A673 (cell line): ENCODE measurements around the gene NCOA3. TPM values are rescaled to one million over a fixed set of nuclear protein-coding genes. Genes with fewer than 3 reads are reported as not detected.

Source experiments
- BruUV-seq: library from RNA; stranded (reverse); fragments of 400-500 nt; replicated peaks from 2 replicates; lab custom pipeline; 2021; lab: Mats Ljungman, UMichigan
- CTCF ChIA-PET: fragments of 300-600 bp; sonication (Branson Sonifier 250); formaldehyde crosslinking; loops from one replicate; lab custom pipeline; 2022; ENCODE audit warnings: antibody characterized with exemption; lab: Charles Lee
- POLR2A ChIA-PET: fragments of 300-600 bp; sonication (Branson Sonifier 250); formaldehyde crosslinking; loops from one replicate; lab custom pipeline; 2022; ENCODE audit warnings: antibody characterized with exemption; ENCODE audit not compliant: low non-redundant PET; lab: Charles Lee
- DNase-seq: peaks from one replicate; pipeline ENCODE4 v3.0.0-alpha.2; 2015; ENCODE audit warnings: low spot score
- H3K27ac ChIP-seq: fragments of 200-600 bp; sonication (generic); 2 replicates; pipeline ENCODE4 v1.5.1; 2016; ENCODE audit warnings: mixed run types, low read depth, mild to moderate bottlenecking, mixed read lengths, antibody characterized with exemption, low read length; ENCODE audit not compliant: poor library complexity, severe bottlenecking
- H3K27me3 ChIP-seq: fragments of 200-600 bp; sonication (generic); replicated peaks from 2 replicates; pipeline ENCODE4 v1.6.1; 2017; ENCODE audit warnings: mixed run types, low read depth, mild to moderate bottlenecking, mixed read lengths, antibody characterized with exemption, low read length; ENCODE audit not compliant: insufficient read depth, poor library complexity
- H3K36me3 ChIP-seq: fragments of 200-600 bp; sonication (generic); 2 replicates; pipeline ENCODE4 v1.6.1; 2016; ENCODE audit warnings: mixed run types, mild to moderate bottlenecking, mixed read lengths, antibody characterized with exemption, low read length; ENCODE audit not compliant: insufficient read depth, poor library complexity, severe bottlenecking
- H3K4me1 ChIP-seq: fragments of 200-600 bp; sonication (generic); 2 replicates; pipeline ENCODE4 v1.6.1; 2017; ENCODE audit warnings: mixed run types, mild to moderate bottlenecking, mixed read lengths, antibody characterized with exemption, low read length; ENCODE audit not compliant: insufficient read depth, poor library complexity, severe bottlenecking
- H3K4me3 ChIP-seq: fragments of 200-600 bp; sonication (generic); 2 replicates; pipeline ENCODE4 v1.5.1; 2016; ENCODE audit warnings: low read depth, mixed run types, mild to moderate bottlenecking, mixed read lengths, low read length; ENCODE audit not compliant: poor library complexity, severe bottlenecking
- H3K9me3 ChIP-seq: fragments of 200-600 bp; sonication (generic); 2 replicates; pipeline ENCODE4 v1.6.1; 2016; ENCODE audit warnings: mixed run types, low read depth, mild to moderate bottlenecking, mixed read lengths, antibody characterized with exemption, low read length; ENCODE audit not compliant: poor library complexity, severe bottlenecking
- EZH2 ChIP-seq: fragments of 200-600 bp; sonication (generic); IDR thresholded peaks from 2 replicates; pipeline ENCODE4 v1.6.1; 2017; ENCODE audit warnings: borderline replicate concordance, low read depth, mild to moderate bottlenecking, mixed read lengths, antibody characterized with exemption, low read length; ENCODE audit not compliant: poor library complexity, severe bottlenecking
- intact Hi-C: fragments of 100-400 bp; cut with micrococcal nuclease; formaldehyde crosslinking; loops from one replicate; pipeline ENCODE4 v1.10.0; 2022; ENCODE audit not compliant: unreplicated experiment
- total RNA-seq: library from RNA; stranded (reverse); gene quantifications from 2 replicates; pipeline ENCODE4 v1.2.3, GENCODE V29; 2021
- TF ChIP-seq, protein P1 (sequence below): fragments of 300-800, 200-600 bp; sonication (generic); conservative IDR thresholded peaks from 2 replicates; pipeline ENCODE4 v1.5.1; 2017; ENCODE audit warnings: low read depth, mild to moderate bottlenecking, antibody characterized with exemption, low read length, moderate library complexity, mixed read lengths

Gene NCOA3
- total RNA-seq, 1 experiment from 2014 or later = 26.8 TPM

DNA sequence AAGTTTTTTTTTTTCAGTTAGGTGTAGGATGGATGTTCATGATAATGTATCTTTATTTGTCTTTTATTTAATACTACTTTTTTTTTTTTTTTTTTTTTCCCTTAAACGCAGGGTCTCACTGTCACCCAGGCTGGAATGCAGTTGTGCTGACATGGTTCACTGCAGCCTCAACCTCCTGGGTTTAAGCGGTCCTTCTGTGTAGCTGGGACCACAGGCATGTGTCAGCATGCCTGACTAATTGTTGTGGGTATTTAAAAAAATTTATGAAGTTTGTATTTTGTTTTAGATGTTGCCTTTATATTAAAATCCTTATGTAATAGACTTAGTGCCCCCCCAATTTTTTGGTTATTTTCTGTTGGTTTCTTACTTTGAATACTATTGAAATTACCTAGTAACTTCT, 42.6 kb downstream of the NCOA3 start:
- no peak overlapping the region for H3K4me3 ChIP-seq
- no peaks in the 10 kb centered on the region for H3K9me3 ChIP-seq
- no peaks in the 10 kb centered on the region for H3K36me3 ChIP-seq
- intact Hi-C loops = no loop called here
- H3K4me1 ChIP-seq = peaks cover 23% of the 10 kb centered on the region
- no TSS peak for BruUV-seq
- no peak overlapping the region for H3K27ac ChIP-seq
- TF ChIP-seq EZH2 = no peak
- TF ChIP-seq, protein P1, sequence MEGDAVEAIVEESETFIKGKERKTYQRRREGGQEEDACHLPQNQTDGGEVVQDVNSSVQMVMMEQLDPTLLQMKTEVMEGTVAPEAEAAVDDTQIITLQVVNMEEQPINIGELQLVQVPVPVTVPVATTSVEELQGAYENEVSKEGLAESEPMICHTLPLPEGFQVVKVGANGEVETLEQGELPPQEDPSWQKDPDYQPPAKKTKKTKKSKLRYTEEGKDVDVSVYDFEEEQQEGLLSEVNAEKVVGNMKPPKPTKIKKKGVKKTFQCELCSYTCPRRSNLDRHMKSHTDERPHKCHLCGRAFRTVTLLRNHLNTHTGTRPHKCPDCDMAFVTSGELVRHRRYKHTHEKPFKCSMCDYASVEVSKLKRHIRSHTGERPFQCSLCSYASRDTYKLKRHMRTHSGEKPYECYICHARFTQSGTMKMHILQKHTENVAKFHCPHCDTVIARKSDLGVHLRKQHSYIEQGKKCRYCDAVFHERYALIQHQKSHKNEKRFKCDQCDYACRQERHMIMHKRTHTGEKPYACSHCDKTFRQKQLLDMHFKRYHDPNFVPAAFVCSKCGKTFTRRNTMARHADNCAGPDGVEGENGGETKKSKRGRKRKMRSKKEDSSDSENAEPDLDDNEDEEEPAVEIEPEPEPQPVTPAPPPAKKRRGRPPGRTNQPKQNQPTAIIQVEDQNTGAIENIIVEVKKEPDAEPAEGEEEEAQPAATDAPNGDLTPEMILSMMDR = no peak
- POLR2A ChIA-PET = no interaction called here
- no peaks in the 10 kb centered on the region for H3K27me3 ChIP-seq
- CTCF ChIA-PET = no interaction called here
- no peak for DNase-seq

DNA sequence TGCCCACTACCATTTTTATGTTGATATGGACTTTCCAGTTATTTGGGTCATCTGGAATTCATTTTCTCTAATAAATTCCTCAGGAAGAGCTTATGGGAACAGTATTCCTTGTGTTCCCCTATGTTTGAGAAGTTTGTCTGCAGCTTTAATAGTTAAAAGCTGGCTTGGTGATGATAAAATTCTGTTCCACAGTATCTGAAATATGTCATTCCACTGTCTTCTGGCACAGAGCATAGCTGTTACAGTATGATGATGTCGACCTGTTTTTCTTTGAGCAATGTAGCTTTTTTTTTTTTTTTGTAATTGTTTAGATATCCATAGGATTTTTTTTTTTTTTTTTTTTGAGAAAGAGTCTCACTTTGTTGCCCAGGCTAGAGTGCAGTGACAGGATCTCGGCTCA, 43.2 kb downstream of the NCOA3 start:
- no peak for TF ChIP-seq EZH2
- TF ChIP-seq, protein P1 = no peak
- no peak overlapping the region for H3K27ac ChIP-seq
- CTCF ChIA-PET = no interaction called here
- no peak for DNase-seq
- intact Hi-C loops = no loop called here
- no peaks in the 10 kb centered on the region for H3K9me3 ChIP-seq
- H3K36me3 ChIP-seq = no peaks in the 10 kb centered on the region
- POLR2A ChIA-PET = no interaction called here
- peaks cover 23% of the 10 kb centered on the region for H3K4me1 ChIP-seq
- no peak overlapping the region for H3K4me3 ChIP-seq
- BruUV-seq = no TSS peak
- H3K27me3 ChIP-seq = no peaks in the 10 kb centered on the region

DNA sequence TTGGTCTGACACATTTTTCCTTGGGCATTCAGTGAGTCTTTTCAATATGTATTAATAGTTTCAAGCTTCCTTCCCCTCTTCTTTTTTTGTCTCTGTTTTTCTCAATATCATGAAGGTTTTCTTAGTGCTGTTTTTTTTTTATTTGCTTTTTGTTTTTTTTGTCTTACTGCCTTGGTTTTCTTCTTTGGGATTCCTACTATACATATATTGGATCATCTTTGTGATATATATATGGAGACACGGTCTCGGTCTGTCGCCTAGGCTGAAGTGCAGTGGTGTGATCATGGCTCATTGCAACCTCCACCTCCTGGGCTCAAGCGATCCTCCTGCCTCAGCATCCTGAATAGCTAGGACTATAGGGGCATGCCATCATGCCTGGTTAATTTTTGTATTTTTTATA, 43.8 kb downstream of the NCOA3 start:
- intact Hi-C loops = no loop called here
- no peak for DNase-seq
- Histone ChIP-seq H3K27ac (no peak overlapping the region), H3K4me3 (no peak overlapping the region), H3K9me3 (no peaks in the 10 kb centered on the region), H3K4me1 (peaks cover 24% of the 10 kb centered on the region), H3K36me3 (no peaks in the 10 kb centered on the region), H3K27me3 (no peaks in the 10 kb centered on the region)
- CTCF ChIA-PET = no interaction called here
- BruUV-seq = no TSS peak
- TF ChIP-seq EZH2 = no peak
- TF ChIP-seq, protein P1 = no peak
- POLR2A ChIA-PET = no interaction called here
